ENCODE measurements around the gene SOX21.

Gene SOX21

DNA sequence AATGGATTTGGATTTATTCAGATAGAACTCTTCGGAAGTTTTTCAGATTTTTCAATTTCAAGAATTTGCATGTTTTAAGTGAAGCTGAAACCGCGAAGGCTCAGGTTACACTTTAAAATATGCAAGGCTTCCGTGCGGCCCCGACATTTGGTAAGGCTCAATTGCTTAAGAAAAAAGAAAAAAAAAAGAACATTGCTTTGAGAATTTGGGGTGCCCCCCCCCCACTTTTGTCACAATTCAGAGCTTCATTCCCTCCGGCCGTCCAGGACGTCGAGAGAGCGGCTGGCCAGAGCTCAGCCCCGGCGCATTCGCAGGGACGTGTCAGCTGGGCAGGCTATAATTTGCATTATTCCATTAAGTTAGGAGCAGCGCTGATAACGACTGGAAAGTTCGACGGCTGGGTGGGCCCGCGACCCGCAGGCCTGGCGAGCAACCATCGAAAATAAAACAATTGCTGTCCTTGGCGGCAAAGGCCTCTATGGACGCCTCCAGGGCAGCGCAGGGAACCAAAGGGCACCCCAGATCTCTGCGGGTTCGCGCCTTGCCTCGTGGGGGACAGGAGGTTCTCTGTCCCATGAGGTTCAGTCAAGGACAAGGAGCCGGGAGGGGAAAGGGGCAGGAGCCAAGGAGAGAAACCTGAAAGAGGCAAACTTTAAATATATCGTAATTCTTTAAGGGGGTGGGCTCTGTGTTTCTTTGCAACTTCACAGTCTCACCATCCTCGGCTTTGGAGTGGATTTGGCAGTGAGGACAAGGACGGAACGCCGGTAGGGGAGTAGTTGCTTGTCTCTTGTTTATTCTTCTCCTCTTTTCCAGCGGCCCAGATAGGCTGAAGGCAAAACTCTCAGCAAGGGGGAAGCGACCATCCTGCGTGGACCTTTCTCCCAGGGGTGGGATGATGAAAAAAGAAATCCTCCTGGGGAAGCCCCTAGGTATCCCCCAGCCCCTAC lies 7.0 kb downstream of the SOX21 start:
- TF ChIP-seq, protein P1, sequence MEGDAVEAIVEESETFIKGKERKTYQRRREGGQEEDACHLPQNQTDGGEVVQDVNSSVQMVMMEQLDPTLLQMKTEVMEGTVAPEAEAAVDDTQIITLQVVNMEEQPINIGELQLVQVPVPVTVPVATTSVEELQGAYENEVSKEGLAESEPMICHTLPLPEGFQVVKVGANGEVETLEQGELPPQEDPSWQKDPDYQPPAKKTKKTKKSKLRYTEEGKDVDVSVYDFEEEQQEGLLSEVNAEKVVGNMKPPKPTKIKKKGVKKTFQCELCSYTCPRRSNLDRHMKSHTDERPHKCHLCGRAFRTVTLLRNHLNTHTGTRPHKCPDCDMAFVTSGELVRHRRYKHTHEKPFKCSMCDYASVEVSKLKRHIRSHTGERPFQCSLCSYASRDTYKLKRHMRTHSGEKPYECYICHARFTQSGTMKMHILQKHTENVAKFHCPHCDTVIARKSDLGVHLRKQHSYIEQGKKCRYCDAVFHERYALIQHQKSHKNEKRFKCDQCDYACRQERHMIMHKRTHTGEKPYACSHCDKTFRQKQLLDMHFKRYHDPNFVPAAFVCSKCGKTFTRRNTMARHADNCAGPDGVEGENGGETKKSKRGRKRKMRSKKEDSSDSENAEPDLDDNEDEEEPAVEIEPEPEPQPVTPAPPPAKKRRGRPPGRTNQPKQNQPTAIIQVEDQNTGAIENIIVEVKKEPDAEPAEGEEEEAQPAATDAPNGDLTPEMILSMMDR (IDR thresholded peaks at IDR 0.05; ENCODE audit: insufficient read depth, low read depth, low read length, missing control alignments): no peak
- no peak overlapping the region for H3K4me3 ChIP-seq (ENCODE audit: low read length)
- DNase-seq (ENCODE audit: low read depth): no peak

DNA sequence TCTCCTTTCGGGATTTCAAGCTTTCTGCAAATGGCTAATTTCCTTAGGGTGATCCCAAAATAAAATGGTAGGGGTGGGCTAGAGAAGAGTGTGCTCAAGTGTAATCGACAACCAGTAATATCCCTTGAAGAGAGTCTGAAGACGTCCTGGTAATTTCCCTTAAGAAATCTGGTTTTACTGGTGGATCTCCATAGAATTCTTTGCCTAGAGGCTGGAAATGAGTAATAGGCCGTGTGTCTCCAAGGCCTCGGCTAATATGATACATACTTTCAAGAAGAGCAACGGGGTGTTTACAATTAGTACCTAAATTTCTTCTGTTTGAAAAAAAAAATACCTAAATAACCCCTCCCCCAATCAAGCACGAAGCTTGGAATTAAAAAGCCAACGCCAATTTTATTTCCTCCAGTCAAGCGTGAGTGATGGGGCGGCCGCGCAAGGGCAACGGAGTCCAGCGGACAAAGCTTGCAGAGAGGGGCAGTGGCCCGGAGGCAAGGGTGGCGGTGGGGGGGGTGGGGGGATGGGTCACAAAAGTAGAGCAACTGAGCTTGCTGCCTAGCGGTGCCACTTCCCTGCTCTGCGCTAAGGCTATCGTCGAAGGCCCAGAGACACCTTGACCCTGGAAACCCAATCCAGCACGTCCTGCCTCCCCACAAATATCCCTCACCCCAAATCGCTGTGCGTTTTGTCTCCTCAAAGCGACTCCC lies 7.8 kb downstream of the SOX21 start:
- TF ChIP-seq, protein P1 (IDR thresholded peaks at IDR 0.05; ENCODE audit: insufficient read depth, low read depth, low read length, missing control alignments): no peak
- no peak for DNase-seq (ENCODE audit: low read depth)
- no peak overlapping the region for H3K4me3 ChIP-seq (ENCODE audit: low read length)

DNA sequence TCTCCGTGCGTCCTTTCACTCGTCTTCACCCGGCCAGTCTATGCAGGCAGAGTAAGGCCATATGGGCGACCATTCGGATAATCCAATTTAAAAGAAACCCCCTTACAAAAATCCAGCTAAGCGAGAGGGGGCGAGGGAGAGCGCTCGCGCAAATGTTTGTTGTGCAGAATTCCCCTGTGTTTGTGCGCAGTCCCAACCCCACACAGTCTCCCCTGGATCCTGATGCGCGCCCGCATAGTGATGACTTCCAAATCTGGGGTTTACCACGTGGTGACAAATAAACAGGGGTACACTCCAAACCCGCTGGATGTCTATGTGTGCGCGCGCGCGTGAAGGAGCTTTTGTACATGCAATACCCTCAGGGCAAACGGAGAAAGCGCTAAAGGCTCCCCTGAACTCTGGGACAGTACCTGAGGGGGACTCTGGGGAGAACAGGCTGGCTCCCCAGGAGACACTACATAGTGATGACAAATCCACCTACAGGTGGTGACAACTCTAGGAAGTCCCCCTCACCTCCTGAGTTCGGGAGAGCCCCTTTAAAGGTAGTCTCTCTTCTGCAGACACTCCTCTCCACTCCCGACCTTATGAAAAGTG lies 8.5 kb downstream of the SOX21 start:
- DNase-seq (ENCODE audit: low read depth): no peak
- TF ChIP-seq, protein P1 (IDR thresholded peaks at IDR 0.05; ENCODE audit: insufficient read depth, low read depth, low read length, missing control alignments): no peak

DNA sequence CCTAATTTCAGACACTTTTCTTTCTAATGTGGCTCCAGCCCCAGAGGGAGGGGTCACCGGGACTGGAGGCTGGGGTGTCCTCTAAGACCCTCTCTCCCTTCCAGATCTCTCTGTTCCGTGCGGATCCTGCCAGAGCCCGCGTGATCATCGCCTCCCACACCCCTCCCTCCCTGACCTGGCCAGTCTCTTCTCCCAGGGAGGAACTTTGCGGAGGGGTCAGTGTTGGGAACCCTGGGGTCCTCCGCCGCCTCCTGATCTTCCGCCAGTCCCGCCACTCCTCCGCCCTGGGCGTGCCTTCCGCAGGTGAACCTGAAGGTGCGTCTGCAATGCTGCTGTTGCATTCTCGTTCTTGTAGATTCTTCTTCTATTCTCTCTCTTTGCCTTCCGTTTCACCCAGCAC lies 9.1 kb downstream of the SOX21 start:
- DNase-seq (ENCODE audit: low read depth): no peak
- TF ChIP-seq, protein P1 (IDR thresholded peaks at IDR 0.05; ENCODE audit: insufficient read depth, low read depth, low read length, missing control alignments): no peak
- no peak overlapping the region for H3K4me3 ChIP-seq (ENCODE audit: low read length)

More for the DNA sequence above, 8.5 kb downstream of the SOX21 start:
- H3K4me3 ChIP-seq (ENCODE audit: low read length): no peak overlapping the region

DNA sequence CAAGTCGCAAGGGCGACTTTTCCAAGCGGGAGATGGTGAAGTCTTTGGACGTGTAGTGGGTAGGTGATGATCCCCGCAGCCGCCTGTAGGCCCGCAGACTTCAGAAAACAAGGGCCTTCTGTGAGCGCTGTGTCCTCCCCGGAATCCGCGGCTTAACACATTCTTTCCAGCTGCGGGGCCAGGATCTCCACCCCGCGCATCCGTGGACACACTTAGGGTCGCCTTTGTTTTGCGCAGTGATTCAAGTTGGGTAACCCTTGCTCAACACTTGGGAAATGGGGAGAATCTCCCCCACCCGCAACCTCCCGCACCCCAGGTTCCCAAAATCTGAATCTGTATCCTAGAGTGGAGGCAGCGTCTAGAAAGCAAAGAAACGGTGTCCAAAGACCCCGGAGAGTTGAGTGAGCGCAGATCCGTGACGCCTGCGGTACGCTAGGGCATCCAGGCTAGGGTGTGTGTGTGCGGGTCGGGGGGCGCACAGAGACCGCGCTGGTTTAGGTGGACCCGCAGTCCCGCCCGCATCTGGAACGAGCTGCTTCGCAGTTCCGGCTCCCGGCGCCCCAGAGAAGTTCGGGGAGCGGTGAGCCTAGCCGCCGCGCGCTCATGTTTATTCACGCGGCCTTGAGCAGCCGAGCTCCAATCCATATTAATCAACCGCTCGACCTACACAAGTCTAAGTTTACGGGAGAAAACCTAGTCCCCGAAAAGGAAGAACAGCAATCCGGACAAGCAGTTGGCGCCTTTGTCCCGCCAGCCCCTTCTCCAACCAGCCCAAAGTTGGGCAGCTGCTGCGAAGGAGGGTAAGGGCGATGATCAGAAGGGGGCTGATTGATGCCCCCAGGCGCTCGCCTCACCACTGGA lies 9.9 kb downstream of the SOX21 start:
- no peak overlapping the region for H3K4me3 ChIP-seq (ENCODE audit: low read length)
- TF ChIP-seq, protein P1 (IDR thresholded peaks at IDR 0.05; ENCODE audit: insufficient read depth, low read depth, low read length, missing control alignments): no peak
- DNase-seq (ENCODE audit: low read depth): no peak
